Measurements from ENCODE around the gene CYP2F1. TPM values are rescaled to one million over a fixed set of nuclear protein-coding genes. Genes with fewer than 3 reads are reported as not detected.
"Not testable (repeated sequence)": the region's sequence is repeated elsewhere in the genome, so short reads cannot be mapped to it uniquely, and the experiment has no call there.

CYP2F1 gene
- total RNA-seq, 3 donors from 2014 or later (not counting 1 experiment from before 2014, with no cell fraction given): 0.93 to 4.7 (median 4.5) TPM

- 63% methylated on average over 5 of the region's 5 CpGs for WGBS (ENCODE audit: insufficient coverage)
- Mint-ChIP-seq H3K27ac (no peak overlapping the region), H3K4me3 (no peak overlapping the region), H3K4me1 (peaks cover 0 to 10% of the 10 kb centered on the region in 2 donors), H3K36me3 (peaks cover 13% of the 10 kb centered on the region), H3K27me3 (ENCODE audit: low read depth in 2 of 2) (peaks cover 19 to 49% of the 10 kb centered on the region in 2 donors), H3K9me3 (peaks cover 0 to 8% of the 10 kb centered on the region in 2 donors)
- Histone ChIP-seq H3K27me3 (ENCODE audit: control insufficient read depth, insufficient read depth, low read length) (no peaks in the 10 kb centered on the region), H3K27ac (ENCODE audit: low read length) (no peak overlapping the region), H3K4me1 (ENCODE audit: control insufficient read depth, insufficient read depth, low read length) (no peaks in the 10 kb centered on the region), H3K9me3 (ENCODE audit: control insufficient read depth, insufficient read depth, low read length) (no peaks in the 10 kb centered on the region), H3K4me3 (ENCODE audit: low read length) (no peak overlapping the region), H3K36me3 (ENCODE audit: control insufficient read depth, insufficient read depth, low read length) (no peaks in the 10 kb centered on the region)
- ATAC-seq (no peak), DNase-seq (no peak)
- TF ChIP-seq, protein P1, sequence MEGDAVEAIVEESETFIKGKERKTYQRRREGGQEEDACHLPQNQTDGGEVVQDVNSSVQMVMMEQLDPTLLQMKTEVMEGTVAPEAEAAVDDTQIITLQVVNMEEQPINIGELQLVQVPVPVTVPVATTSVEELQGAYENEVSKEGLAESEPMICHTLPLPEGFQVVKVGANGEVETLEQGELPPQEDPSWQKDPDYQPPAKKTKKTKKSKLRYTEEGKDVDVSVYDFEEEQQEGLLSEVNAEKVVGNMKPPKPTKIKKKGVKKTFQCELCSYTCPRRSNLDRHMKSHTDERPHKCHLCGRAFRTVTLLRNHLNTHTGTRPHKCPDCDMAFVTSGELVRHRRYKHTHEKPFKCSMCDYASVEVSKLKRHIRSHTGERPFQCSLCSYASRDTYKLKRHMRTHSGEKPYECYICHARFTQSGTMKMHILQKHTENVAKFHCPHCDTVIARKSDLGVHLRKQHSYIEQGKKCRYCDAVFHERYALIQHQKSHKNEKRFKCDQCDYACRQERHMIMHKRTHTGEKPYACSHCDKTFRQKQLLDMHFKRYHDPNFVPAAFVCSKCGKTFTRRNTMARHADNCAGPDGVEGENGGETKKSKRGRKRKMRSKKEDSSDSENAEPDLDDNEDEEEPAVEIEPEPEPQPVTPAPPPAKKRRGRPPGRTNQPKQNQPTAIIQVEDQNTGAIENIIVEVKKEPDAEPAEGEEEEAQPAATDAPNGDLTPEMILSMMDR (IDR thresholded peaks at IDR 0.05): no peak
- intact Hi-C loops (cut with micrococcal nuclease): no loop called here
Measured at GRCh38 chr19:41098762-41099161, 15.5 kb upstream of the CYP2F1 start.

DNA sequence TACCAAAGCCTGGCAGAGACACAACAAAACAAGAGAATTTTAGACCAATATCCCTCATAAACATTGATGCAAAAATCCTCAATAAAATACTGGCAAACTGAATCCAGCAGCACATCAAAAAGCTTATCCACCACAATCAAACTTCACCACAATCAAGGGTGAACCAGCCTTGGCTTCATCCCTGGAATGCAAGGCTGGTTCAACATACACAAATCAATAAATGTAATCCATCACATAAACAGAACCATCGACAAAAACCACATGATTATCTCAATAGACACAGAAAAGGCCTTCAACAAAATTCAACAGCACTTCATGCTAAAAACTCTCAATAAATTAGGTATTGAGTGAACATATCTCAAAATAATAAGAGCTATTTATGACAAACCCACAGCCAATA lies 12.0 kb upstream of the CYP2F1 start:
- not testable (repeated sequence) for H3K27ac Mint-ChIP-seq, H3K4me3 Mint-ChIP-seq, ATAC-seq

DNA sequence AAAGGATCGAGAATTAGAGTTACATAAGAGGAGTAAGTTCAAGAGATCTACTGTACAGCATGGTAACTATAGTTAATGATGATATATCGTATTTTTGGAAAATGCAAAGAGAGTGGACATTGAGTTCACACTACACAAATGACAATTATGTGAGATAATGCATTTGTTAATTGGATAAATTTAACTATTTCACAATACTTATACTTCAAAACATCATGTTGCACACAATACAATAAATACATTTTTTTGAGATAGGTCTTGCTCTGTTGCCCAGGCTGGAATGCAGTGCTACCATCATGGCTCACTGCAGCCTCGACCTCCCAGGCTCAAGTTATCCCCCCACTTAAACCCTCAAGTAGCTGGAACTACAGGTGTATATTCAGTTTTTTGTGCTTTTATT lies 8.1 kb upstream of the CYP2F1 start:
- H3K4me3 Mint-ChIP-seq: no peak overlapping the region
- no peak overlapping the region for H3K4me3 ChIP-seq (ENCODE audit: low read length)
- DNase-seq (no peak), ATAC-seq (no peak)
- H3K36me3 Mint-ChIP-seq: peaks cover 12% of the 10 kb centered on the region
- H3K36me3 ChIP-seq (ENCODE audit: control insufficient read depth, insufficient read depth, low read length): no peaks in the 10 kb centered on the region
- TF ChIP-seq, protein P1 (IDR thresholded peaks at IDR 0.05): no peak
- no peaks in the 10 kb centered on the region for H3K9me3 ChIP-seq (ENCODE audit: control insufficient read depth, insufficient read depth, low read length)
- H3K27me3 Mint-ChIP-seq (ENCODE audit: low read depth in 2 of 2): peaks cover 6 to 10% of the 10 kb centered on the region in 2 donors
- whole genome bisulfite sequencing (ENCODE audit: insufficient coverage): 82% methylated on average over 3 of the region's 3 CpGs
- intact Hi-C loops (cut with micrococcal nuclease): no loop called here
- no peak overlapping the region for H3K27ac ChIP-seq (ENCODE audit: low read length)
- H3K27ac Mint-ChIP-seq: no peak overlapping the region
- H3K4me1 ChIP-seq (ENCODE audit: control insufficient read depth, insufficient read depth, low read length): no peaks in the 10 kb centered on the region
- peaks cover 0 to 8% of the 10 kb centered on the region in 2 donors for H3K9me3 Mint-ChIP-seq
- no peaks in the 10 kb centered on the region for H3K4me1 Mint-ChIP-seq
- H3K27me3 ChIP-seq (ENCODE audit: control insufficient read depth, insufficient read depth, low read length): no peaks in the 10 kb centered on the region

More for the DNA sequence above, 12.0 kb upstream of the CYP2F1 start:
- intact Hi-C loops (cut with micrococcal nuclease); H3K27ac ChIP-seq (ENCODE audit: low read length); H3K27me3 ChIP-seq (ENCODE audit: control insufficient read depth, insufficient read depth, low read length); H3K4me1 ChIP-seq (ENCODE audit: control insufficient read depth, insufficient read depth, low read length); H3K9me3 ChIP-seq (ENCODE audit: control insufficient read depth, insufficient read depth, low read length); H3K36me3 ChIP-seq (ENCODE audit: control insufficient read depth, insufficient read depth, low read length); H3K4me3 ChIP-seq (ENCODE audit: low read length); H3K9me3 Mint-ChIP-seq; DNase-seq; H3K4me1 Mint-ChIP-seq: not testable (repeated sequence)
- Mint-ChIP-seq H3K36me3 (peaks cover 13% of the 10 kb centered on the region), H3K27me3 (ENCODE audit: low read depth in 2 of 2) (peaks cover 9 to 33% of the 10 kb centered on the region in 2 donors)
- WGBS (ENCODE audit: insufficient coverage): 83% methylated on average over 1 of the region's 1 CpG

DNA sequence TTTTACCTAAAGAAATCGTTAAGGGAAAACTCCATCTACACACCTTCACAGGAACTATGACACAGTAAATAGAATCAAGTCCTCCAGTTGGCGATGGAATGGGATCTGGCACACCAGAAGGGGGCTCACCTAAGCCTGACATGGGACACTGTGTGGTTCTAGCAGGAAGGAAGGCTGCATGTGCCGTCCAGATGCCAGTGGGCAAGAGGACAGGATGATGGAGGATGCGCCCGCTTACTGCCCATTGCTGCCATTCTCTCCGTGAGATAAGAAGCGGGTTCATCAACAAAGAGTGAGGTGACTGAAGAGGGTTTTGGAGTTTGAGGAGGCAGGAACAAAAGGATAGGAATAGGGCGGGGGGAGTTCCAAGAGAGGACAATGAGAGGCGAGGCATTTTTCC lies 2.9 kb upstream of the CYP2F1 start:
- no peaks in the 10 kb centered on the region for H3K9me3 ChIP-seq (ENCODE audit: control insufficient read depth, insufficient read depth, low read length)
- no peaks in the 10 kb centered on the region for H3K36me3 ChIP-seq (ENCODE audit: control insufficient read depth, insufficient read depth, low read length)
- WGBS (ENCODE audit: insufficient coverage): 89% methylated on average over 9 of the region's 9 CpGs
- Mint-ChIP-seq H3K4me1 (peaks cover 0 to 6% of the 10 kb centered on the region in 2 donors), H3K36me3 (no peaks in the 10 kb centered on the region), H3K9me3 (no peaks in the 10 kb centered on the region), H3K4me3 (no peak overlapping the region), H3K27me3 (ENCODE audit: low read depth in 2 of 2) (peaks cover 0 to 3% of the 10 kb centered on the region in 2 donors), H3K27ac (no peak overlapping the region)
- no peak overlapping the region for H3K4me3 ChIP-seq (ENCODE audit: low read length)
- DNase-seq (no peak), ATAC-seq (no peak)
- no peak overlapping the region for H3K27ac ChIP-seq (ENCODE audit: low read length)
- TF ChIP-seq, protein P1 (IDR thresholded peaks at IDR 0.05): no peak
- no peaks in the 10 kb centered on the region for H3K27me3 ChIP-seq (ENCODE audit: control insufficient read depth, insufficient read depth, low read length)
- no peaks in the 10 kb centered on the region for H3K4me1 ChIP-seq (ENCODE audit: control insufficient read depth, insufficient read depth, low read length)
- intact Hi-C loops (cut with micrococcal nuclease): no loop called here
